Natural killer cell (primary cell): ENCODE measurements around the gene CLCN6. TPM values are rescaled to one million over a fixed set of nuclear protein-coding genes. Genes with fewer than 3 reads are reported as not detected.

Source experiments
- ATAC-seq, 3 donors: fragments of 150-1000 bp in 2 of 3; fragments of 200-7000 bp in 1 of 3; cut with Tn5 transposase; 1 replicate in 1 of 3; 2 replicates in 2 of 3; pipeline ENCODE4 v1.10.0; 2021; ENCODE audit warnings: mild to moderate bottlenecking in 2 of 3, moderate library complexity in 2 of 3
- DNase-seq, 2 donors: peaks; one replicate each; pipeline versions ENCODE4 v3.0.0 to v3.0.0-alpha.2; 2013 to 2021; ENCODE audit warnings: mixed read lengths in 1 of 2
- H3K27ac ChIP-seq: one replicate; pipeline ENCODE4 v1.5.1; 2013; ENCODE audit warnings: mild to moderate bottlenecking, low read length
- H3K27me3 ChIP-seq: one replicate; pipeline ENCODE4 v1.6.1; 2013; ENCODE audit warnings: low read length; ENCODE audit not compliant: control insufficient read depth, insufficient read depth
- H3K36me3 ChIP-seq: one replicate; pipeline ENCODE4 v1.6.1; 2013; ENCODE audit warnings: low read length; ENCODE audit not compliant: control insufficient read depth, insufficient read depth
- H3K4me1 ChIP-seq: one replicate; pipeline ENCODE4 v1.6.1; 2013; ENCODE audit warnings: low read length; ENCODE audit not compliant: control insufficient read depth, insufficient read depth
- H3K4me3 ChIP-seq: one replicate; pipeline ENCODE4 v1.5.1; 2013; ENCODE audit warnings: low read length
- H3K9me3 ChIP-seq: one replicate; pipeline ENCODE4 v1.6.1; 2013; ENCODE audit warnings: low read length; ENCODE audit not compliant: control insufficient read depth, insufficient read depth
- H3K27ac Mint-ChIP-seq, 2 donors: one replicate each; pipeline ENCODE4 v1.8.0; 2022; ENCODE audit warnings: mild to moderate bottlenecking in 2 of 2, mixed read lengths in 2 of 2, moderate library complexity in 1 of 2
- H3K27me3 Mint-ChIP-seq, 2 donors: one replicate each; pipeline ENCODE4 v1.8.0; 2022; ENCODE audit warnings: low read depth in 2 of 2, mixed read lengths in 2 of 2
- H3K36me3 Mint-ChIP-seq: one replicate; pipeline ENCODE4 v1.8.0; 2022; ENCODE audit warnings: mixed read lengths
- H3K4me1 Mint-ChIP-seq, 2 donors: one replicate each; pipeline ENCODE4 v1.8.0; 2022; ENCODE audit warnings: mixed read lengths in 2 of 2
- H3K4me3 Mint-ChIP-seq: one replicate; pipeline ENCODE4 v1.8.0; 2022; ENCODE audit warnings: mild to moderate bottlenecking, moderate library complexity, mixed read lengths
- H3K9me3 Mint-ChIP-seq, 2 donors: one replicate each; pipeline ENCODE4 v1.8.0; 2022; ENCODE audit warnings: mixed read lengths in 2 of 2
- CTCF ChIP-seq: fragments of 200-600 bp; IDR thresholded peaks from one replicate; pipeline ENCODE4 v1.8.0; 2022; ENCODE audit warnings: antibody characterized with exemption
- WGBS: methylation state at CpG from one replicate; pipeline ENCODE4 v1.1.7; 2013; ENCODE audit warnings: missing lambda C conversion rate; ENCODE audit not compliant: insufficient coverage; 5-methylcytosine and 5-hydroxymethylcytosine counted together
- intact Hi-C: fragments of 100-400 bp; cut with micrococcal nuclease; formaldehyde crosslinking; loops from one replicate; pipeline ENCODE4 v1.14.2; 2022
- total RNA-seq, 4 donors: library from RNA; stranded (reverse); fragments of 120-200 nt in 1 of 4; gene quantifications; one replicate each; pipeline versions ENCODE4 v1.2.3 to v1.2.4, GENCODE V29; 2013 to 2022

CLCN6 gene
- total RNA-seq, 3 donors from 2014 or later (not counting 1 experiment from before 2014, with no cell fraction given) = 21.4 to 28.6 (median 25.6) TPM

- ATAC-seq = no peak
- 94% methylated on average over 13 of the region's 15 CpGs for WGBS
- H3K27me3 Mint-ChIP-seq = no peaks in the 10 kb centered on the region
- Histone ChIP-seq H3K4me3 (no peak overlapping the region), H3K9me3 (no peaks in the 10 kb centered on the region), H3K27ac (no peak overlapping the region), H3K4me1 (peaks cover 1% of the 10 kb centered on the region), H3K36me3 (no peaks in the 10 kb centered on the region), H3K27me3 (no peaks in the 10 kb centered on the region)
- no peaks in the 10 kb centered on the region for H3K36me3 Mint-ChIP-seq
- H3K27ac Mint-ChIP-seq = no peak overlapping the region
- intact Hi-C loops = no loop called here
- no peak for TF ChIP-seq CTCF
- no peaks in the 10 kb centered on the region for H3K4me1 Mint-ChIP-seq
- no peak overlapping the region for H3K4me3 Mint-ChIP-seq
- DNase-seq = no peak
- no peaks in the 10 kb centered on the region for H3K9me3 Mint-ChIP-seq
Measured at GRCh38 chr1:11778844-11779623, 27.0 kb upstream of the CLCN6 start.

GRCh38 chr1:11779715-11780379, 26.1 kb upstream of the CLCN6 start:
- H3K9me3 ChIP-seq = no peaks in the 10 kb centered on the region
- Mint-ChIP-seq H3K36me3 (no peaks in the 10 kb centered on the region), H3K27me3 (no peaks in the 10 kb centered on the region), H3K9me3 (no peaks in the 10 kb centered on the region), H3K4me1 (peaks cover 0 to 4% of the 10 kb centered on the region in 2 donors), H3K4me3 (no peak overlapping the region), H3K27ac (no peak overlapping the region)
- H3K36me3 ChIP-seq = no peaks in the 10 kb centered on the region
- TF ChIP-seq CTCF = no peak
- H3K4me1 ChIP-seq = peaks cover 9% of the 10 kb centered on the region
- H3K4me3 ChIP-seq = no peak overlapping the region
- H3K27ac ChIP-seq = no peak overlapping the region
- intact Hi-C loops = no loop called here
- WGBS = 85% methylated on average over 13 of the region's 13 CpGs
- no peaks in the 10 kb centered on the region for H3K27me3 ChIP-seq
- DNase-seq = no peak
- no peak for ATAC-seq

- Histone ChIP-seq H3K27me3 (no peaks in the 10 kb centered on the region), H3K4me3 (no peak overlapping the region), H3K27ac (no peak overlapping the region), H3K9me3 (no peaks in the 10 kb centered on the region), H3K4me1 (peaks cover 16% of the 10 kb centered on the region), H3K36me3 (no peaks in the 10 kb centered on the region)
- Mint-ChIP-seq H3K27me3 (no peaks in the 10 kb centered on the region), H3K4me3 (no peak overlapping the region), H3K27ac (no peak overlapping the region), H3K36me3 (no peaks in the 10 kb centered on the region), H3K9me3 (no peaks in the 10 kb centered on the region), H3K4me1 (peaks cover 5 to 11% of the 10 kb centered on the region in 2 donors)
- ATAC-seq = no peak
- TF ChIP-seq CTCF = no peak
- DNase-seq = no peak
- intact Hi-C loops = no loop called here
- WGBS = 96% methylated on average over 4 of the region's 10 CpGs
Measured at GRCh38 chr1:11780380-11781147, 25.4 kb upstream of the CLCN6 start.
